ENCODE data around the gene EFHD1.

DNA sequence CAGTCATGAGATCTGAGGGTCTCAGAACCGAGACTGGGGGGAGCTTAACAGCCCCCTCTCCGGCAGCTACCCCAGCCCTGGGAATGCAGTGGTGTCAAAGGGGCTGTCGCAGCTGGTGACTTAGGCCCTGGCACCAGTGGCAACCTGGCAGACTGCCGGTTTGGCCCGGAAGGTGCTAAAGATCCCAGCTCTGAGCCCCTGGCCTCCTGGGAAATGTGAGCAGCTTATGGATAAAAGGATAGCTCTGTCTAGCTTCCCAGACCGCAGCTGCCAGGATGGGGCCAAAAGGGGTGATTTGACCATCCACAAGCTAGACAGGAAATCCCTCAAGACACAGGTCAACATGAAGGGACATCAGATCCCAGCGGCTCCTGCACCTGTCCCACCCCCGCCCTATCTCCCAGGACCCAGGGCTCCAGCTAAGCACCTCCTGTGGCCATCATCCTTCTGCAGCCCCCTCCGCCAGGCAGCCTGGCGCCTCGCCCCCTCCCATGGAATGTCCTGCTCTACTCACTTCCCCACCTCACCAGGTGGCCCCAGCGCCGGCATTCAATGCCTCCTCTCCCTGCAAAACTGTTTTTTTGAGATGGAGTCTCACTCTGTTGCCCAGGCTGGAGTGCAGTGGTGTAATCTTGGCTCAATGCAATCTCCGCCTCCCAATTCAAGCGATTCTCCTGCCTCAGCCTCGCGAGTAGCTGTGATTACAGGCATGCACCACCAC lies 33.2 kb upstream of the EFHD1 start:
- TF ChIP-seq, protein P1, sequence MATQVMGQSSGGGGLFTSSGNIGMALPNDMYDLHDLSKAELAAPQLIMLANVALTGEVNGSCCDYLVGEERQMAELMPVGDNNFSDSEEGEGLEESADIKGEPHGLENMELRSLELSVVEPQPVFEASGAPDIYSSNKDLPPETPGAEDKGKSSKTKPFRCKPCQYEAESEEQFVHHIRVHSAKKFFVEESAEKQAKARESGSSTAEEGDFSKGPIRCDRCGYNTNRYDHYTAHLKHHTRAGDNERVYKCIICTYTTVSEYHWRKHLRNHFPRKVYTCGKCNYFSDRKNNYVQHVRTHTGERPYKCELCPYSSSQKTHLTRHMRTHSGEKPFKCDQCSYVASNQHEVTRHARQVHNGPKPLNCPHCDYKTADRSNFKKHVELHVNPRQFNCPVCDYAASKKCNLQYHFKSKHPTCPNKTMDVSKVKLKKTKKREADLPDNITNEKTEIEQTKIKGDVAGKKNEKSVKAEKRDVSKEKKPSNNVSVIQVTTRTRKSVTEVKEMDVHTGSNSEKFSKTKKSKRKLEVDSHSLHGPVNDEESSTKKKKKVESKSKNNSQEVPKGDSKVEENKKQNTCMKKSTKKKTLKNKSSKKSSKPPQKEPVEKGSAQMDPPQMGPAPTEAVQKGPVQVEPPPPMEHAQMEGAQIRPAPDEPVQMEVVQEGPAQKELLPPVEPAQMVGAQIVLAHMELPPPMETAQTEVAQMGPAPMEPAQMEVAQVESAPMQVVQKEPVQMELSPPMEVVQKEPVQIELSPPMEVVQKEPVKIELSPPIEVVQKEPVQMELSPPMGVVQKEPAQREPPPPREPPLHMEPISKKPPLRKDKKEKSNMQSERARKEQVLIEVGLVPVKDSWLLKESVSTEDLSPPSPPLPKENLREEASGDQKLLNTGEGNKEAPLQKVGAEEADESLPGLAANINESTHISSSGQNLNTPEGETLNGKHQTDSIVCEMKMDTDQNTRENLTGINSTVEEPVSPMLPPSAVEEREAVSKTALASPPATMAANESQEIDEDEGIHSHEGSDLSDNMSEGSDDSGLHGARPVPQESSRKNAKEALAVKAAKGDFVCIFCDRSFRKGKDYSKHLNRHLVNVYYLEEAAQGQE (IDR thresholded peaks at IDR 0.05; ENCODE audit: insufficient replicate concordance, low read depth) = no peak
- TF ChIP-seq, protein P2, sequence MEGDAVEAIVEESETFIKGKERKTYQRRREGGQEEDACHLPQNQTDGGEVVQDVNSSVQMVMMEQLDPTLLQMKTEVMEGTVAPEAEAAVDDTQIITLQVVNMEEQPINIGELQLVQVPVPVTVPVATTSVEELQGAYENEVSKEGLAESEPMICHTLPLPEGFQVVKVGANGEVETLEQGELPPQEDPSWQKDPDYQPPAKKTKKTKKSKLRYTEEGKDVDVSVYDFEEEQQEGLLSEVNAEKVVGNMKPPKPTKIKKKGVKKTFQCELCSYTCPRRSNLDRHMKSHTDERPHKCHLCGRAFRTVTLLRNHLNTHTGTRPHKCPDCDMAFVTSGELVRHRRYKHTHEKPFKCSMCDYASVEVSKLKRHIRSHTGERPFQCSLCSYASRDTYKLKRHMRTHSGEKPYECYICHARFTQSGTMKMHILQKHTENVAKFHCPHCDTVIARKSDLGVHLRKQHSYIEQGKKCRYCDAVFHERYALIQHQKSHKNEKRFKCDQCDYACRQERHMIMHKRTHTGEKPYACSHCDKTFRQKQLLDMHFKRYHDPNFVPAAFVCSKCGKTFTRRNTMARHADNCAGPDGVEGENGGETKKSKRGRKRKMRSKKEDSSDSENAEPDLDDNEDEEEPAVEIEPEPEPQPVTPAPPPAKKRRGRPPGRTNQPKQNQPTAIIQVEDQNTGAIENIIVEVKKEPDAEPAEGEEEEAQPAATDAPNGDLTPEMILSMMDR (IDR thresholded peaks at IDR 0.05; ENCODE audit: insufficient read depth, low read length) = no peak
- TF ChIP-seq GABPA (IDR thresholded peaks at IDR 0.05; ENCODE audit: low read depth) (no peak), POLR2AphosphoS5 (IDR thresholded peaks at IDR 0.05; ENCODE audit: low read depth) (no peak), SPI1 (IDR thresholded peaks at IDR 0.05; ENCODE audit: borderline replicate concordance, low read depth) (no peak)
